ENCODE results near the gene SLC36A3. TPM values are rescaled to one million over a fixed set of nuclear protein-coding genes. Genes with fewer than 3 reads are reported as not detected.
A peak's percentile ranks its signal among the peaks of the same experiment; 100 is the strongest.

Gene SLC36A3
- total RNA-seq, 1 donor from 2014 or later, result not detected

GRCh38 chr5:151298063-151298855 lies 5.3 kb downstream of the SLC36A3 start:
- peak; percentile 49 for DNase-seq

- no peak for DNase-seq
Measured at GRCh38 chr5:151296974-151297373, 6.6 kb downstream of the SLC36A3 start.

DNA sequence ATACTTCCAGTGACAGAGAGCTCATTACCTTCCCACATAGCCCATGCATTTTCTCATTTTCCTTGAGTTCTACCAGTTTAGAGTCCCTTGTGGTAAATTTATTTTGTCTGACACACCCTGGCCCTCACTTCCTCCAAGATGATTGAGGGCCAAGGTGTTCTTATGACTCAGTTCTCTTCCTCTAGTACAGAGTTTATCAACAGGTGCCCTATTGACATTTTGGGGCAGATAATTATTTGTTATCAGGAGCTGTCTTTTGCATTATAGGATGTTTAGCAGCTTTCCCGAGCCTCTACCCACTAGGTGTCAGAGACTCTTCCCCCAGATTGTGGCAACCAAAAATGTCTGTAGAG lies 7.1 kb downstream of the SLC36A3 start:
- DNase-seq, result no peak

DNA sequence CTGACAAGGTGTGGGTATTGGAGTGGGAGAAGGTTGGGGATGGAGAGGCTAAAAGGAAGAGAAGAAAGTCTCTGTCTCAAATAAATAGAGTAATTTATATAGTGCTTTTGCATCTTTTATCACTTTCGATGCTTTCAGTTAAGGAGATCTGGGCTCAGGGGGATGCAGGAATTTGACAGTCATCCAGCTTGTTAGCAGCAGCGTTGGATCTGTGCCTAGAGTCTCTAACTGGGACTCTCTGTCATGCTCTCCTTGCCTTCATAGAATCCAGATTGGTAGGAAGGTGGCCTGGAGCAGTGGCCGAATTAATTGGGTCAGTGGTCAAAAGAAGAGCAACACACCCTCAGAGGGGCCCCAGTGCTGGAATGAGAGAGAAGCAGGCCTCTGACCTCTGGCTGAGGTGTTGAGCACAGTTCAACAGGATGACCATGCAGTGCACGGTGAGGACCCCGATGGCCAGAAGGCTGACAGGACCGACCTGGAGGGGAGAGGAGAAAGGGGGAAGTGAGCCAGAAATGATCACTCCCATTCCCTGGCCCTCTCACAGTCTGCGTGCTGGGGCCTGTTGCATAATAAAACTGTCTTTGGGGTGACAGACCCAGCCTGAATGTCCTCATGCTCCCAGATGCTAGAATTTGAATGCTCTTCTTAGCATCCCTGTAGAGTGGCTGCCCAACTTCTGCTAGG lies 7.6 kb downstream of the SLC36A3 start:
- DNase-seq, result peak; percentile 35

DNA sequence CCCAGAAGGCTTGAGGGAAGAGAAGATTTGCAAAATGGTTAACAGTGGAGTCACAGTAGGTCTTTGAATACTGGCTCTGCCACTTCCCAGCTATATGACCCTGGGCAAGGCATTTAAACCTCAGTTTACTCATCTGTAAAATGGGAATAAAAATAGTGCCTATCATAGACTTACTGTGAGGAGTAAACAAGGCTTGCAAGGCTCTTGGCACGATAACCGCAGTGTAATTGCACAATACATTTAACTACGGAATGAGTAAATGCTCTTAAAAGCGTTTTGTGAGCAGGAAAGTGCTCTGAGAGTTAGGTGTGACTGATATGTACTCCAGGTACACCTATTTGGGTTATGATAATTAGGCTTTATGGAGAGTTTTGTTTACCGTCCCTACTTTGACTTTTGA lies 8.4 kb downstream of the SLC36A3 start:
- DNase-seq, result no peak

GRCh38 chr5:151293624-151294023 lies 9.9 kb downstream of the SLC36A3 start:
- no peak for DNase-seq

GRCh38 chr5:151288180-151288579 lies 15.4 kb downstream of the SLC36A3 start:
- DNase-seq, result no peak

GRCh38 chr5:151286246-151286645 lies 17.3 kb downstream of the SLC36A3 start:
- DNase-seq, result no peak

GRCh38 chr5:151285683-151286082 lies 17.9 kb downstream of the SLC36A3 start:
- no peak for DNase-seq

DNA sequence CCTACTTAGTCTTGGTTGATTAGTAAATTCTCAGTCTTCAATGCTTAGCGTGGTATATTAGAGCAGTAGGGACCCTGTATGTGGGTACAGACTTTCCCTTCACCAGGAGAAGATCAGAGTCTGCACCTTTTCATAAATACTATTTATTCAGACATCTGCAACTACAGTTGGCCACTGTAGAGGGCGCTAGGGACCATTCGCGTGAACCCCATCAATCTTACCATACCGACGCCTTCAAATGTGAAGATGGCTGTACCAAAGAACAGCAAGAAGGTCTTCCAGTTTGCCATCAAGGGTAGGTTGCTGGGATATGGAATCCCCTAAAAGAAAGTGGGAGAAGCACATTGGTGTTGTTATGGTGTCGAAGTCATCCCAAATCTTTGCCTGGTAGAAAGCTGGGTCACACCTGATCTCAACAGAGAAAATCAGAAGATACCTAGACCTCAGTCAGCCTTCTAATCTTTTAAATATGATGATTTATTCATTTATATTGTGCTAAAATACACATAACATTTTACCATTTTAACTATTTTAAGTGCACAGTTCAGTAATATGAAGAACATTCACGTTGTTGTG lies 19.1 kb downstream of the SLC36A3 start:
- no peak for DNase-seq

DNA sequence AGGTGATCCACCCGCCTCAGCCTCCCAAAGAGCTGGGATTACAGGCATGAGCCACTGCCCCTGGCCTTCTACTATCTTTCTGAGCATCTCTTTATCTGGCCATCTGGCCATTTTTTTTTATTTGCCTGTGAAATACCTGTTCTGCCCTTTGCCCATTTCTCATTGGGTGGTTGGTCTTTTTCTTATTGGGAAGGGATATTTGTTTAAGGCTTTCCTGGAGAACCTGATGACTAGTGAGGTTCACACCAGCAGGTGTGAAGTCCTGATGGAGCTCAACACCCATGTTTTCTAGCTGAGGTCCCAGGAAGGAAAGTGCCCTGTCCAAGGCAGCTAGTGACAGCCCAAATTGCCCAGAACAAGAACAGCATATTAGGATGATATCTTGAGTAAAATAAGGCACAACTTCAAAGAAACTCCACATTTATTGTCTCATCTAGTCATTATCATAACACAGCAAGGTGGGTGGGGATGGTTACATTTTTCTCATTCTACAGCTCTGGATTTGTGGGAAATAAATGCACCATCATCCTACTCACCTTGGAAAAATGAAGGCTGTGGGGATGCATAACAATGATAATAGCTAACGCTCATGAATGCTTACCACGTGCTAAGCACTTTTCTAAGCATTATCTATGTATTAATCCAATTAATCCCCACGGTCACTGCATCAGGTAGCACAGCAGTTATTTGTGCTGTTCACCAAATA lies 20.3 kb downstream of the SLC36A3 start:
- no peak for DNase-seq

DNA sequence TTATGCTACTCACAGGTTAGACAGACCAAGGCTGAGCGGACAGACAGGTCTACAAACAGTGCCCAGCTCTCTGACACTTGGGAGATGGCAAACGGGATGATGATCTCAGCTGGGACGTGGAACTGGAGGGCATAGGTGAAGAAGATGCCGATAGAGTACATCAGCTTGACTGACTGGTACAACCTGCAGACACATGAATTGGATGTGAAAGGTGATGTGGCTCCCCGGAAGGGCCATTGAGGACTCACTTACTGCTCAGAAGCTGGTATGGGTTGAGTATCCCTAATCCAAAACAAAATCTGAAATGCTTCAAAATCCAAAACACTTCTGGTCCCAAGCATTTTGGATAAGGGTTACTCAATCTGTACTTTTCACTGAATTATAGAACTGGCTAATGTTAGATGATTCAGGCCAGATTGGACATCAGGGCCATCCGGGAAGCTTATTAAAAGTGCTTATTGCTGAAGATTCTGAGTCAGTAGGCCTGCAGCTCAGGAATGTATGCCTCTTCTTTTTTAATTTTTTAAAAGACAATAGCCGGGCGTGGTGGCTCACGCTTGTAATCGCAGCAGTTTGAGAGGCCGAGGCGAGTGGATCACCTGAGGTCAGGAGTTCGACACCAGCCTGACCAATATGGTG lies 22.4 kb downstream of the SLC36A3 start:
- no peak for DNase-seq

DNA sequence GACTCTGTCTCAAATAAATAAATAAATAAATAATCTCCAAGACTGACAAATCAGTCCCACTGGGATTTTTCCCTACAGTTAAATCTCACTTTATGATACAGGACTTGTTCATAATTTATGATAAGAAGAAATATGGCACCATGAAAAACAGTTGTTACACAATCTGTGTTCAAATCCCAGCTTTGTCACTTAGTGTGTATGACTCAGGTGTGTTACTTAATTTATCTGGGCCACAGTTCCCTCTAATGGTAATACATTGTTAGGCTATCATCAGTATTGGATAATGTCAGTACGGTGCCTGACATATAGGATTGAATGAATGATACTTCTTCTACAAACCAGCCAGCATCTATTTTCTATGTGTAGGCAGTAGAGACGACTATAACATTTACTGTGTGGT lies 23.1 kb downstream of the SLC36A3 start:
- no peak for DNase-seq

- DNase-seq, result no peak
Measured at GRCh38 chr5:151278845-151279244, 24.7 kb downstream of the SLC36A3 start.

DNA sequence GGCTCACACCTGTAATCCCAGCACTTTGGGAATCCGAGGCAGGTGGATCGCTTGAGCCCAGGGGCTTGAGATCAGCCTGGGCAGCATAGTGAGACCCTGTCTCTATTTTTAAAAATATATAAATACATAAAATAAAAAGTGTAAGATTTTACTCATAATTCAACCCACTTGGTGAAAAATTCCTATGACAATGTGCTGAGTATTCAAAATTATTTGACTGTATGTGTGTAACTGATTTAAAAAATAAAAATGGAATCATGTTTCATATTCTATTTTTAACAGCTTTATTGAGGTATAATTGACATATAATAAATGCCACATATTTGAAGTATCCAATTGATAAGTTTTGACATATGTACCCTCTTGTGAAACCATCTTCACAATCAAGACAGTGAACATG lies 27.8 kb downstream of the SLC36A3 start:
- DNase-seq, result no peak

DNA sequence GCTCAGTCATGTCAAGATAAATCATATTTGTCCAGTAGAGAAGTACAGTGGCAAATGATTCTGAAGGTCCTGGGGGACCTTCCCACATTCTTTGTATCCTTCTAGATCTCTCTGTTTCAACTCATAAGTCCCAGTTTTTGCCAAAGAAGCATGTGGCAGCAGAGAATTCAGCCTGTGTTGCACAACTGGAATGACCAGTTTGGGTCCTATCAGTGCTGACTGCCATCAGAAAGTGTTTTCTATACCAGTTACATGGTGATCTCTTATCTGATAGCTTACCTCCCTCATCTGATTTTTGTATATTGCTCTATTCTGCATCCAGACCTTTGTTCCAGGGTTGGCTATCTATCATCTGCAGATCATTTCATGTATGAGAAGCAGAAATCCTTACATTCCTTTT lies 28.9 kb downstream of the SLC36A3 start:
- no peak for DNase-seq

- DNase-seq, result no peak
Measured at GRCh38 chr5:151271336-151271735, 32.2 kb downstream of the SLC36A3 start.

GRCh38 chr5:151270599-151270998 lies 33.0 kb downstream of the SLC36A3 start:
- no peak for DNase-seq

- no peak for DNase-seq
Measured at GRCh38 chr5:151267491-151268260, 35.9 kb downstream of the SLC36A3 start.

GRCh38 chr5:151264113-151264512 lies 39.5 kb downstream of the SLC36A3 start:
- DNase-seq, result no peak

GRCh38 chr5:151262532-151262931 lies 41.0 kb downstream of the SLC36A3 start:
- DNase-seq, result no peak

- DNase-seq, result no peak
Measured at GRCh38 chr5:151259931-151260330, 43.6 kb downstream of the SLC36A3 start.

Data from tongue (tissue), 2 donors.